Stimulated activated CD4-positive, alpha-beta T cell treated with anti-CD3 and anti-CD28 coated beads, Interleukin-4, amount 100 ng/mL, for 24 hours (primary cell): Measurements from ENCODE around the gene ARAP2.

Experiments used
- DNase-seq: peaks from one replicate; pipeline ENCODE4 v3.0.0-alpha.2; 2020

ARAP2 gene

GRCh38 chr4:36088542-36088941 is 155.8 kb downstream of the ARAP2 start:
- DNase-seq = no peak

- no peak for DNase-seq
Observed at GRCh38 chr4:36086261-36086786, 158.0 kb downstream of the ARAP2 start.

- DNase-seq = no peak
Observed at GRCh38 chr4:36082817-36083216, 161.5 kb downstream of the ARAP2 start.

GRCh38 chr4:36081185-36081584 is 163.1 kb downstream of the ARAP2 start:
- DNase-seq = peak; percentile 17

- DNase-seq = no peak
Observed at GRCh38 chr4:36079666-36080065, 164.6 kb downstream of the ARAP2 start.

- no peak for DNase-seq
Observed at GRCh38 chr4:36078319-36078718, 166.0 kb downstream of the ARAP2 start.

GRCh38 chr4:36072529-36072928 is 171.8 kb downstream of the ARAP2 start:
- no peak for DNase-seq

DNA sequence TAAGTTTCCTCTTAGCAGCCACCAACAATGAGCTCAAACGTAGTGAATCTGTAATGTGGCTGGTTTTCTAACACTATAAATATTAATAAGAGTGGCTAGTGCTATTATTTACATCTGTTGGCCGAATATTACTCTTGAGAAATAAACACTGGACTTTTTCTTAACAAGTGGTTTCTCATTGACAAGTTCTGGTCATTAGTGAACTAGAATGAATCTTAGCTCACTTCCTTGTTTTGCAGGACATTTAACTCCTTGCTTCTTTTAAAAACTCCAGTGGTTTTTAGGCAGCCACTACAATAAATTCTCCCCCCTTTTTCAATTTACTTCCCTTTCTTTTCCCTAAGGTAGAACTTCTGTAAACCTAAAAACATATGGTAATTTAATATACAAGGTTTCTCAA is 177.2 kb downstream of the ARAP2 start:
- DNase-seq = no peak

GRCh38 chr4:36065274-36065871 is 178.9 kb downstream of the ARAP2 start:
- DNase-seq = no peak

GRCh38 chr4:36064117-36064516 is 180.2 kb downstream of the ARAP2 start:
- no peak for DNase-seq

DNA sequence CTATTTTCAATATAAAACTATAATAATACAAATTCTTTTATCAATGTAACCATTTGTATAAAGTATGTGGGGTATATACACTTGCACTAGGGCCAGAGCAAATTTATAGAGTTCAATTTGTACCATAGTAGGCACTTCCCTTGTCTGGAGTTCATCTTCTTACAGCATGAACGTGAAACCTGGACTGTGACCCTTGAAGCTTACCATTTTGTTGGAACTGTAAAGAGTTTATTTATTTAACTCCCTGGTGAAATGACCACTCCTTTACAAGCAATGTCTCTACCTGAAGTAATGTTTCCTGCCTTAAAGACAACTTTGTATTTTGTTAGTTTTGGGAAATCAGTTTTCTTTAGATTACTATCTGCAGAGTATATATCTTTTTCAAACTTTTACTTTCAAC is 188.2 kb downstream of the ARAP2 start:
- DNase-seq = no peak

GRCh38 chr4:36054694-36055422 is 189.5 kb downstream of the ARAP2 start:
- DNase-seq = no peak

- DNase-seq = no peak
Observed at GRCh38 chr4:36053930-36054329, 190.4 kb downstream of the ARAP2 start.

DNA sequence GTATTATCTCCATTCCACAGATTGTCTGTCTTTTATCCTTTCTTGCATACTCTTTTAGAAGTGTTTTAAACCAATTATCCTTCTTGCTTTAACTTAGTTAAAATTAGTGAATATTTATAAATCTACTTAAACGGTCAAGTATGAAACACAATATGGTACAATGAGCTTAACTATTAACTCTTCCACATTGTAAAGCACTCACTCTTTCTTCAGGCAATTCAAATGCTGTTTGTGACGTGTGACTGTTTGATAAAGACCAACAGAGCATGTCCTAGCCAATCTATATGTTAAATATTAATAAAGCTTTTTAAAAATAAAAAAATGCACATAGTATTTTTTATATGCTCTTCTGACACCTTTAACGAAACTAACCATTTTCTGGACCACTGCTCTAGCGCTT is 192.7 kb downstream of the ARAP2 start:
- no peak for DNase-seq

DNA sequence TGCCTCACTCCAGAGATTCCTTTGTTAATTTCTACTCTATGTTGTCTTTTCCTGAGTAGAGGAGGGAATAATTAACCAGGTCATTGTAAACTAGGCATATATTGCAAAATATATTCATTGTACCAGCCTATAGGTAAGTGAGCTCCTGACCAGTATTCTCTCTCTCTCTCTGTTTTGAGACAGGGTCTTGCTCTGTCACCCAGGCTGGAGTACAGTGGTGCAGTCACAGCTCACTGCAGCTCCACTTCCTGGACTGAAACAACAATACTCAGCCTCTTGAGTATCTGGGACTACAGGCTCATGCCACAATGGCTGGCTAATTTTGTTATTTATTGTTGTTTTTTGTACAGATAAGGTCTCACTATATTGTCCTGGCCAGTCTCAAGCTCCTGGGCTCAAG is 198.3 kb downstream of the ARAP2 start:
- DNase-seq = no peak

- no peak for DNase-seq
Observed at GRCh38 chr4:36043901-36044300, 200.4 kb downstream of the ARAP2 start.

- no peak for DNase-seq
Observed at GRCh38 chr4:36043241-36043640, 201.1 kb downstream of the ARAP2 start.

DNA sequence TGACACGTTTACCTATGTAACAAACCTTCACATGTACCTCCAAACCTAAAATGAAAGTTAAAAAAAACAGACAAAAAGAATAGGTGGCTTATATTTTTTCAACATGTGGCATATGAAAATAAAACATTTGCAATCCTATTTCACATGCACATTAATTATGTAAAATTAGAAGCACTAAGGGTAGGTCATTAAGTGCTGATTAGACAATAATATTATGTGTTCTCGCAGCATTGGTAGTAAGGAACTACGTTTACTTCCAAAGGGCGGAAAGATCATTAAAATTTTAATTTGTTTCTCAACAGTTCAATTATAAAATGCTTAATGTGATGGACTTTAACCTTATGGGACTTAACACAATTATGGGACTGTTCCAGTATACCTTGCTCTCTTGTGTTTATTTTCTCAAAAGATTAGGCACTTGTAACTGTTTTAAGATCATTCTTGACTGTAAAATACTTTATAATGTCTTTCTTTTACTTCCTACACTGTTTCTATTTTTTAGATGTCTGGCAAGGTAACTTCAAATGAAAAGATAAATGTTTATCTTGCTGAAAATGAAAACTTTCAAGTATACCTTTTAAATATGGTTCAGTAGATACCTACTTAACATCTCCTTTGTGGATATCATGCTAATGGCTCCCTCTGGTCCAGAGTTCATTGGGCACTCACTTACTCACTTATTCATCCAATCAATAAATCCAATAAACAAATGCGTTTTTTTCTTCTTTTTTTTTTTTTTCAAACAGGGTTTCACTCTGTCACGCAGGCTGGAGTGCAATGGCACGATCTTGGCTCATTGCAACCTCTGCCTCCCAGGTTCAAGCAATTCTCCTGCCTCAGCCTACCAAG is 202.0 kb downstream of the ARAP2 start:
- DNase-seq = no peak

- no peak for DNase-seq
Observed at GRCh38 chr4:36041340-36041739, 203.0 kb downstream of the ARAP2 start.

DNA sequence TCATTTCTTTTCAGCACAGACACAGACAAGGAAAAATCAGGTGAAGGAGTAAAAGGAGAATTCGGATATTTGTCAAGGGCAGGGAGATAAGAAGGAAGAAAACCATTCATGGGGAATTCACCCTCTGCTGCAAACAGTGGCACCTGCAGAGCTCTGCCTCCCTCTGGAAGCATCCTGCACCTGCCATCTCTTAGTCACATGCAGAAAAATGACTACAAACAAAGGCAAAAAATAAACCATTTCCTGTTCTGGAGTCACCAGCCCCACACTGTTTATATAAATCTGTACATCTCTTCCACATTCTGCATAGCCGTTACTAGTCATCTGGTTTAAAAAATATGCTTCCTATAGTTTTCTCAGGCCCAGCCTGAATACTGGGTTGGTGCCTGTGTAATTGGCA is 205.3 kb downstream of the ARAP2 start:
- no peak for DNase-seq

DNA sequence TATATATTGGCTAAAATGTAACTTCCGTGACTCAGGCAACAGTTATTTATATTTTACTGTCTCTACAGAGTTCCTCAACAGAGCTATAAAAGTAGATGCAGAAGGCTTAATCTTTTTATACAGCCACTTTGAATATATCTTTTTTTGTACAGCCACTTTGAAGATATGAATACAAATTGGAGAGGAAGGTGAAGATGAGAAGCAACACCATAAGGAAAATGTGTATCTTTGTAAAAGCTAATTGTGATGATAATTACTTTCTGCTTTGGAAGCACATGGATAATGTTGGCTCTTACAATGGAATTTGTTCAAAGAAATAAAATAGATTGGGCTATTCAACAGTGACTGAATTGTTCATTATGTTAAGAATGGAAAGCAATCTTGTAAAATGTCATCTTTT is 205.8 kb downstream of the ARAP2 start:
- no peak for DNase-seq

GRCh38 chr4:36037127-36037526 is 207.2 kb downstream of the ARAP2 start:
- DNase-seq = no peak

DNA sequence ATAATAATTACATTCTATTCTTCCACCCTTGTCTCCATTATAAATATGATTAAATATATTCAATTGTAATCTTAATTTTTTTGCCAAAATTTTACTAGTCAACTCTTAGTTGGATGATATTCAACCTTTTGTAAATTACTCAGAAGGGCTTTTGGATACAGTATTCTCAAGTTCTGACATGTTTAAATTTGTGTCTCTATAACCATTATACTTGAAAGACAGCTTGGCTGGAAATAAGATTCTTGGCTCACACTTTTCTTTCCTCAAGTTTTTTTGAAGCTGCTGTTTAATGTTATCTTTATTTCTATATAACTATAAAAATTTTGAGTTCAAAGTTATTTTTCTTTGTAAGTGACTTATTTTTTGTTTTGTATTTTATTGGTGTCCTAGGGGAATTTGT is 214.4 kb downstream of the ARAP2 start:
- DNase-seq = no peak

DNA sequence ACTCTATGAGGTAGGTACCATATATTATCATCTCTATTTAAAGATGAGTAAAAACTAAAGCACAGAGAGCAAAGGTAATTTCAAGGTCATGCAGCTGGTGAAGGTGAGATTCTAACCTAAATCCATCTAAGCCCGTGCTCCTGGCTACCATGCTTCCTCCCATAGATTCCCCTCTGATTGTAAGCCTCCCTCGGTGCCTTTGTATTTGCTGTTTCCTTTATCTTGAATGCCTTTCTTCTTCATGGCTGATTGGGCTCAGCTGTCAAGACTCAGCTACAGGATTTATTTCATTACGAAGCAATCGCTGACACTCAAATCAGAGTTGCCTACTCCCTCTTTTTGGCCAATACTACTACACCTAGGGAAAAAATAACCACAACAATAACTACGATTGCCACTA is 217.1 kb downstream of the ARAP2 start:
- DNase-seq = no peak
